HG03378 (cell line): ENCODE results near the gene IFNA14.
A peak's percentile ranks its signal among the peaks of the same experiment; 100 is the strongest.

Source experiments
- ATAC-seq: cut with Tn5 transposase; IDR thresholded peaks from one replicate; pipeline ENCODE4 v1.9.1; 2021; ENCODE audit warnings: mild to moderate bottlenecking, moderate library complexity; ENCODE audit not compliant: unreplicated experiment

The IFNA14 gene

DNA sequence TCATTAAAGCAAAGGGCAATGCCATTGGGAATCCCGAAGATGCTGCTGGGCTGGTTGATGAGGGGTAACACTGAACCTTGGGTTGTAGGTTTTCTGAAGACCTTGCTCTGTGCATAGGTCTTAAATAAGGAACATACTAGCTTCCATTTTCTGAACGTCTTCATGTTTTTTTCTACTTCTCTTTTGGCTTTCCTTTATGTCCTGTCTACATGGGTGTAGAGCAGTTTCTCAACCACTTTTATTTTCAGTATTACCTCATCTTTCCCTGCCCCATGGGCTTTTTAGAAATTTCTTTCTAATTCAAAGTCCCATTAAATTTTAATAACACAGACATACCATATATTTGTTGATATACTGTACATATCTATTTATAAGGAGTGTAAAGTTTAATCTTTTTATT, at the start of gene IFNA14:
TSS of gene IFNA14 (minus strand) at position 95 of the 400 bp plus-strand sequence. CDS start at position 25, 70 bp downstream.
- no peak for ATAC-seq

DNA sequence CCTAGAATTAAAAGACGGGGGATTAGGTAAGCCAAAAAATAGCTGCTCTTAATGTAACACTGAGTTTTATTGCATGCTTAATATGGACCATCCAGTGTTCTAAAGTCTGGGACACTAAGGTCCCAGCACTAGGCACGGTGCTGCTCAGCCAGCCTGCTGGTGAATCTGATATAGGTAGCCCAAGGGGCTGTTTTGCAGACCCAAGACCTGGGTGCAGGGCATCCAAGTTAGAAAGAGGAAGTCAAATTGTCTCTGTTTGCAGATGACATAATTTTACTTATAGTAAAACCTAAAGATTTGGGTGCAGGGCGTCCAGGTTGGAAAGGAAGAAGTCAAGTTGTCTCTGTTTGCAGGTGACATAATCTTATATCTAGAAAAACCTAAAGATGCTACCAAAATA, 47.5 kb upstream of the IFNA14 start:
- no peak for ATAC-seq

DNA sequence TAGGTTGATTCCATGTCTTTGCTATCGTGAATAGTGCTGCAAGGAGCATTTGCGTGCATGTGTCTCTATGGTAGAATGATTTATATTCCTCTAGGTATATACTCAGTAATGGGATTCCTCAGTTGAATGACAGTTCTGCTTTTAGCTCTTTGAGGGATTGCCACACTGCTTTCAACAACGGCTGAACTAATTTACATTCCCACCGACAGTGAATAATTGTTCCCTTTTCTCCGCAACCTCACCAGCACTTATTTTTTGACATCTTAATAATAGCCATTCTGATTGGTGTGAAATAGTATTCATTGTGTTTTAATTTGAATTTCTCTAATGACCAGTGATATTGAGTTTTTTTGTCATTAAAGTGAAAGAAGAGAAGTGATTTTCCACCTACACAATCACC, 46.9 kb upstream of the IFNA14 start:
- no peak for ATAC-seq

DNA sequence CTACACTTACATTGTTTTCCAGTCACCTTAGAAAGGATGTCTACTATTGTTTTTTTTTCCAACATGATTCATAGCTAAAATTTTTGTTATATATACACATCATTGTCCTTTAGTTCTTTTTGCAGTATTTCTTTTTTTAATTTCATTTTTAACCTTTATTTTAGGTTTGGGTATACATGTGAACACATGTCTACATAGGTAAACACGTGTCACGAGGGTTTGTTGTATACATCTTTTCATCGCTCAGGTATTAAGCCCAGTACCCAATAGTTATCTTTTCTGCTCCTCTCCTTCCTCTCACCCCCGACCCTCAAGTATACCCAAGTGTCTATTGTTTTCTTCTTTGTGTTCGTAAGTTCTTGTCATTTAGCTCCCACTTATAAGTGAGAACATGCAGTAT, 46.3 kb upstream of the IFNA14 start:
- ATAC-seq, result no peak

DNA sequence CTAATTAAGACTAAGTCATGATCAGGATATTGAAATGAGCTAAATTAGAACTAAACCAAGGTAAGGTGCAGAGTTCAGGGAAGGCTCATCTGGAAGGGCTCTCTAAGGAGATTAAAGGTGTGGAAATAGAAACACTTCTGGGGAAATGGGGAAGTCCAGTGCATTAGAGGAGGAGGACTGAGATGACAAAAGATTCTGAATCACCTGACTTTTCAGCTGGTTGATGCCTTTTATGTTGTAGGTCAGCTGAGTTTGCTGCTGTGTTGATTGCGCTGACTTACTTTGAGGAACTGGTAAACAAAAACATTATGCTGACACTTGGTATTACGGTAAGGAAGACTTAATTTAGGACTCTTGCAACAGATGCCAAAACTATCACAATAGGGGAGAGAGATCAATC, 41.5 kb upstream of the IFNA14 start:
- ATAC-seq, result no peak

DNA sequence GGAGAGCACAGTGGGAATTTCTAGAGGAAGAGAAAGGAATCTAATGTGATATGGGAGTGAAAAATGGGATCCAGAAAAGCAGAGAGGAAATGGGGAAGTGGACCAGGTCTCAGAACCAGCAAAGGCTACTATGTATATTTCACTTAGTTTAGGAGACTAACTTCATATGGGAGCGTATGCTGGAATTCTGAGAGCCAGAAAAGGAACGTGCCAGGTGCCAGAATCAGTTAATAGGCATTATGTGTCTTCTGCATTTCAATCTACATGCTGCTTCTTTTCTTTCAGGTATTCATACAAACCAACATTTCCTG, 28.5 kb upstream of the IFNA14 start:
- no peak for ATAC-seq

DNA sequence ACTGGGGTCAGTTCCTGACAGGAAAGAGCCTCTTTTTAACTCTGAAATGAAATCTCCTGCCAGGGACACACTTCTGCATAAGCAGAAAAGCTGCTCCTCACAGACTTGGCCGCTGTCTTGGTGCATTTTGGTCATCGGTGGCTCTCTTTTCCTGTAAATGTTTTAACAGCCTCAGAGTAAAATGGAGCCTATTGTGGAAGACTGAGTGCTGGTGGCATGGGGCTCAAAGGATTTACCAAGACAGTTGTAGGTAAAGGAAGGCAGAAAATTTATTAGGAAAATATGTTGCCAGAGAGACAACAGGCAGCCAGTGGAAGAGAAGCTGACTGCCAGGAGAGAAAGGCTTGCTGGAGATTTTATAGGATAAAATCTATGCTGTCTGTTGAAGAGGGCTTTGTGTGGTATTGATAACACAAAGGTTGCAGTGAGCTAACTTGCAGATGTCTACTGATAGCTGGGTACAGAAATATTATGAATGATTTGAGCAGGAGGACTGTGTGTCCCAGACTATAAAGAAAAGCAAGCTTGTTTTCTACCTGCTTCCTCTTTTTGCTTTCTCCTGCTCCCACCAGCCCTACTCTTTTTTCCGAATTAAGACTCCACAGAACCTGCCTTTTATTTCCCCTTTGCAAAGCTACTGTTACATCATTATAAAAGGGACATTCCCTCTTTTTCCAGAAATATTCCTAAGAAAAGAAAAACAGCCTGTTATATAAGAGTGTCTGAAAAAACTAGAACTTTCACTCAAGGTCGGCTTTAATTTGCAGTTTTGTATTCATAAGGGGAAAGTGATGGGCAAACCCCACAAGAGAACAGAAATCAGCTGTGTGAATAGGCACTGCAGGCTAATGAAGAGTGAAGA, 27.9 kb upstream of the IFNA14 start:
- ATAC-seq, result peak; percentile 48

DNA sequence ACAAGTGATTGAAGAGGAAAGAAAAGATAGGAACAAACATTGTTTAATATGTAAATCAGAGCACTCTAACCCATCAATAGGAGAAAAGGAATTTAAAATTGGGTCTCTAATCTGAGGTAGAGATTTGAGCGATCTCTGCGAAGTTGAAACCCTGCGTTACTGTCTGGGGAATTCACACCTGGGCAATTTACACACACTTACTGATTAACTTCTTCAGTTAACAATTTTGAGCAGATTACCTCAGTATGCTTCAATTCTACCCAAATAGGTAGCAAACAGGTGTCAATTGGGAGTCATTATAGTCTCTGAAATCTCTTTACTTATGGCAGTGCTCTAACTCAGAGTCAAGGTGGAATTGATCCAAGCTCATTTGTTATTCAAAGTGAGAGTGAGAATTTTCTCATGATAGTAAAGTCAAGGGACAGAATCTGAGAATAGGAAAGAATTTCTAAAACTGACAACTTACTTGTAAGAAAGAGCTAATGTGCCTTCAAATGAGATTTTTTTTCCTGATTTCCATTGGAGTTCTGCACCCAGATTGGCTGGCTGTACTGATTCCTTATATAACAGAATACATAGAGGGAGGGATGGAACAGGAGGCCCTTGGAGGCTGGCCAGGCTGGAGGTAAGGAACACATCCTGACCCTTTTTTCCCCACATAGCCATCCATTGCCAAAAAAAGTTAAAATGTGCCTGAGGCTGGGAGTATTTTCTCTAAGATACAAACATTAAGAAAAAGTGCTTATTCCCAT, 27.1 kb upstream of the IFNA14 start:
- ATAC-seq, result no peak

DNA sequence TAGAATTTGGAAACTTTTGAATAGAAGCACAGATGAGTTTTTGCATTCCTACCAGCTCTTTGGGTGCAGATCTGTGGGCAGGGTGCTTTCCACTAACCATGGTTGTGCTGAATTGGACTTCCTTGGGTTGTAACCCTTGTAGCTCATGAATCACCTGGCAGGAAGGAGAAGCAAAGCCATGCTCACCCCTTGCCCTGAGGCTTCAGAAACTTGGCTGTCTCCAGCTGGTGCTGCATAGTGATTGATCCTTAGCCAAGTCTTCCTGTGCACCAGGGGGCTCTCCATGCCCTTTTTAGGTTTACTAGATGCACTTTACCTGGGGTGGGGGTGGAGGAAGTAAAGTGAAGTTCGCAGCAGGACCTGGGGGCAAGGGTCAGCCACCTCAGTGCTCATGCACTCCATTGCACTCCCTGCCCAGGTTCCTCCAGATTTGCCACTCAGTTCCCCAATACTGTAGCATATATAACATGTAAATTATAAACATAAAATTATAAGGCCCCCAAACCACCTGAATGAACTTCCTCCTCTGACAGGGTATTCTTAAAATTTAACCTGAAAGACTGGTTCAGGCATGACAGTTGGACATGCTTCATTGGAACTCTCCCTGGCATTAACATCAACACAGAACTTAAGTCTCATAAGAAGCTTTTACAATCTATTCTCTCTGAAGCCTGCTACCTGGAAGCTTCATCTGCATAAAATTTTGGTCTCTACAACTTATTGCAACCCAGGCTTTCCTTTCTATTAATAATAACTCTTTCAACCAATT, 25.8 kb upstream of the IFNA14 start:
- no peak for ATAC-seq

DNA sequence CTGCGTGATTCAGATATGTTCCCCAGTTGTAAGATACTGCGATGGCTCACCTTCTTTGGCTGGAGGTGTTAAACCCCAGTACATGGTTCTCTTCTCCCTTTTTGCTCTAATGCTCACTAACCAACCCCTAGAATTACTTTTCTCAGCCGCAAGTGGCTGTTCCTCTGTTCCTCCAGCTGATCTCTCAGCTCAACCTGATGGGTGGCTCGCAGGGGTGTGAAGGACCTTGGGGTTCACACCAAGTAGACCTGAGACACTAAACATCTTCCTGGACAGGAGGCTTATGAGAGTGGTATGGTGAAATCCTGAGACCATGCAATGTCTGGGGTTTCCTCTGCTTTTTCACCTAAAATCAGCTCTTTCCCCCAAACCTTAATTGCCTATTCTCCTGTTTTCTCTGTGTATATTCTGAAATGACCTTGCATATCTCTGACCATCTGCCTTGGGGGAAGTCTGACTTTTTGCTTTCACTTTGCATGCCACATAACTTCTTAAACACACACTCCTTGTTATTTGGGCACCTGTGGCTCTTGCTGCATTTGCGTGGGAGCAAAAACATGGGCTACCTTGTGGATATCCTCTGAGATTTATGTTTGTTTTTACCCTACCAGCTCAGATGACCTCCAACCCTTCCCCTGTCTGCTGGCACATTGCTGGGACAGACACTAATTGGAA, 15.9 kb upstream of the IFNA14 start:
- ATAC-seq, result no peak

DNA sequence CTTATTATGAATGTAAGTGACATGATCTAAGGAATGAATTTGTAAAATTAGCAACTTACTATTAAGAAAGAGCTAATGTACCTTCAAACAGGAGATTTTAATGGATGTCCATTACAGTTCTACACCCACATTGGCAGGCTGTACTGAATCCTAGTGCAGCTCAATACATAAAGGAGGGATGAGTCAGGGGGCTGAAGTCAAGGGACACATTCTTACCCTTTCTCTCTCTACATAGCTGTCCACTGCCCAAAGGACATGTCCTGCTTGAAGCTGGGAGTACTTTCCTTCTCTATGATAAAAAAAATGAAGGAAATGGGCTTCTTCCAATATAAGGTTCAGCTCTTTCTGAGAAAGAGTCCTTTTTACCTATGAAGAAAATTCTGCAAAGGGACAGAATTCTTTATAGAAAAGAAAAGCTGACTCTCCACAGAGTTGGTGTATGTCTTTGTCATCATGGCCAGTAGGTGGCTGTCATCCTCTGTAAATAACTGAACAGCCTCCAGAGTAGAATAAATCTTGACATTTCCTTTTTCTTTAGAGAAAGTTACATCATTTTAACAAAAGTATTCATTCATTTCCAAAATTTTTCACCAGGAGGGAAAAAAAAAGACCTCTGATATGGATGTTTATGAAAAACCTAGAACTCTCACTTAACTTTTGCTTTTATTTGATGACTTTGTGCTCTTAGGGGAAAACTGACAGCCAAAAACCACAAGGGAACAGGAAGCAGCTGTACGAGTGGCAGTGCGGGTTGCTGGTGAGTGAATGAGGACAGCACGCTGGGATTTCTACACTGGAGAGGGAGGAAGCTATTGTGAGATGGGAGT, 13.1 kb upstream of the IFNA14 start:
- ATAC-seq, result peak; percentile 71

DNA sequence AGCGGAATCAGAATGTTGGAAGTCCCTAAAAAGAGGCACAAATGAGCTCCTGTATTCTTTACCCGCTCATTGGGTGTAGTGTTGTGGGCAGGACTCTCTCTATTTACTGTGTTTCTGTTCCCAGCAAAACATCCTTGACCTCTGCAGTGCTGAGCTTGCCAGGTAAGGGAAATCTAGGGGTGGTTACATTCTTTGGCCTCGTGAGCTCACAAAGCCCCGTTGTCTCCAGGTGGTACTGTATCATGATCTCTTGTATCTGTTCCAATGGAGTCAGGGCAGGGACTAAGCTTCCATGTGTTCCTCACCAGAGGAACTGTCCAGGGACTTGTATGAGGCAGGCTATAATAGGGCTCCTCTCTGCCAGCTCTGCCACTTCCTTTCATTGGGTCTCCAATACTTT, 11.8 kb upstream of the IFNA14 start:
- ATAC-seq, result no peak

DNA sequence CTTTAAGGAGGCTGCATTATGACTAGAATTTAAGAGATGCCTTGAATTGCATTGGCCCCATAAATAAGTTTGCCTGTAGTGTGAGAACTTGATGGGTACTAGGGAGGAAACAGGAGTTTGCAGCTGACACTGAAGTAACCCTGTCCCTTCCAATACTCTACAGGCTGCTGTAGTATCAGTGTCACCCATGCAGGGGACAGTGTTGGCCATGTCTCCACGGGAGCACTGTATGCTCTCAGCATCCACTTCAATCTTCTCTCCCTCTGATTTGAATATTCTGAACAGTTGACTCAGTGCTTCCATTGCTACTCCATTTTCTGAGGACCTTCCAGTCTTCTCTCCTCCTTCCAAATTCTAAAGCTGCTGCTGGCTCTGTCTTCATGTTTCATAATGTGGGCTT, 11.4 kb upstream of the IFNA14 start:
- no peak for ATAC-seq

DNA sequence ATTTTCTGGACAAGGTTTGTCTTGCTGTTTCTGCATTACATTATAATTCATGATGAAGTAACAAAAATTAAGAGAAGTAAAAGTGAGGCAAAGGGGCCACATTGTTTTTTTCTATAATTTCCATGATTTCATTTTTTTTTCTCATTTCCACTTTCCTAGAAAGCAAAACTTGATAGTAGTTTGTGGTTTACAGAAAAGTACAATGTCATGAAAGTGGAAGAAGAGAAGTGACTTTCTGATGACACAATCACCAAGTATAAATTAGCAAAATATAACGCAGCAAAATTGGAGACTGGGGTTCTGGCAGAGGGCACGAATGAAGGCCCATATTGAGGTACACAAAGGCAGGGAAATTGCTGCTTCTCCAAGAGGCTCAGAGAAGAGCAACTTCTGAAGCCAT, 5.0 kb upstream of the IFNA14 start:
- ATAC-seq, result no peak

DNA sequence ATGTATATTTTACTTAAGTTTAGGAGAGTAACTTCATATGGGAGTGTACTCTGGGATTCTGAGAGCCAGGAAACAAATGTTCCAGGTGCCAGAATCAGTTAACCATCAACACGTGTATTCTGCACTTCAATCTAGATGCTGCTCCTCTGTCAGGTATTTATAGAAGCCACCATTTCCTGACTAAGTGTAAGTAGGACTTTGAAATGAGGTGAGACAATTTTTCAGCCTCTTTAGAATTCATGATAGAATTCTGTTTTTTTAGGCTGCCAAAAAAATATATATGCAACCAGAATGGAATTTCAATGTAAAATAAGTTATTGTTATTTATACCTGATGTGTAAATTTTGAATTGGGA, 3.5 kb downstream of the IFNA14 start:
- peak; percentile 13 for ATAC-seq

DNA sequence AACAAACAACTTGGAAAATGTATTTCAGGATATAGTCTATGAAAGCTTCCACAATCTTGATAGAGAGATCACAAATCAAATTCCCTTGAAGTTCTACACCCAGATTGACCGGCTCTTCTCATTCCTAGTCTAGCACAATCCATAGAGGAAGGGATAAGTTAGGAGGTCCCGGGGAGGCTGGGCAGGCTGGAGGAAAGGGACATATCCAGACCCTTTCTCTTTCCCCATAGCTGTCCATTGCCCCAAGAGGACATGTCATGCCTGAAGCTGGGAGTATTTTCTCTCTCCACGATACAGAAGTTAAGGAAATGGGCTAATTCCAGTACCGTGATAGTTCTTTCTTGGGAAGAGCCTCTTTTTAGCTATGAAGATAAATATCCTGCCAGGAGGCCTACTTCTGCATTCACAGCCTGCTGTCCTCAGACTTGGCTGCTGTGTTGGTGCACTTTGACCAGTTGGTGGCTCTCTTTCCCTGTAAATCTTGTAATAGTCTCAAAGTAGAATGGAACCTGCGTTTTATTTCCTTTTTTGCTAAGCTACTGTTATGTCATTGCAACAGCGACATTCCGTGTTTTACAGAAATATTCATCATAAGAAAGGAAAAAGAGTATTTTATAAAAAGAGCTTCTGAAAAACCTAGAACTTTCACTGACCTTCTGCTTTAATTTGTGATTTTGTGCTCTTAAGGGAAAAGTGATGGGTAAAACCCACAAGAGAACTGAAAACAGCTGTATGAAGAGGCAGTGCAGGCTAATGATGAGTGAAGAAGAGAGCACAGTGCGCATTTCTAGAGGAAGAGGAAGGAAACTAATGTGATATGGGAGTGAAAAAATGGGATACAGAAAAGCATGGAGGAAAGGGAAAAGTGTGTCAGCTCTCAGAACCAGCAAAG, 4.1 kb downstream of the IFNA14 start:
- peak; percentile 84 for ATAC-seq

DNA sequence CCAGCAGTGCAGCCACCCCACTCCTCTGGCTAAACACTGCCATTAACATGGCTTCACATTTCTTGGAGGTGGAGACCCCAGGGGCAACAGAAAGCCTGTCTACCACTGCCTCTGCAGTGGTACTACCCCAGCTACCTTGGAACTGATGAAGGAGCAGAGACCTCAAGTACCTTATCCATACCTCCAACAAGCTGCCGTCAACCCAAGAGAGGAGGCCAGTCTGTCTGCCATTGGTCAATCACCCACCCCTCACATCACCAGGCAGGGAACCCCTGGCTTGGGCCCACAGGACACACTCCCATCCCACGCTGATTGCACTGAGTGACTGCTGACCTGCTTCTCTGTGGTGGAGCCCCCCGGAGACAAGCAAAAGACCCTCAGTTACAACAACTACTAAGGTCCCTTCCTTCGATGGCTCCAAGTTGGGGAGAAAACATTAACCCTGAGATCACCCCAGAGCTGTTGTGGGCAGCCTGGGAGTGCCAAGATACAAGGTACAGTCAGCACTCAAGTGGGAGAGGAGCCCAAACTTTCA, 5.6 kb downstream of the IFNA14 start:
- ATAC-seq, result no peak

DNA sequence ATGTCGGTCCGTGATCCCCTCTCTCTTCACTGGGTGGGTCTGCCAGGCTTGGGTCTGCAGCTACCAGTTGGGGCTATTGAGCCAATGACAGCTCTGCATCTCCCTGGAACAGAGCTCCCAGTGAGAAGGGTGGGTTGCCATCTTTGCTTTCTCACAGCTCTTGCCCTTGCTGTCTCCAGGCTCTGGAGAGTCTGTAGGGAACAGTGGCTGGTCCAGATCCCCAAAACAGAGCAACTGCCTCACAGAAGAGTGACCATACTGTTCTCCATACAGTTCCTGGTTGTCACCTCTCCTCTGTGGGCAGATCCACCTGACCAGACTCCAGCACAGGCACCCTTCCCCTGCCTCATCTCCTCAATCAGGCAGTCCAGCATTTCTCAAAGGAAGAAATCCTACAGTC, 6.5 kb downstream of the IFNA14 start:
- no peak for ATAC-seq

DNA sequence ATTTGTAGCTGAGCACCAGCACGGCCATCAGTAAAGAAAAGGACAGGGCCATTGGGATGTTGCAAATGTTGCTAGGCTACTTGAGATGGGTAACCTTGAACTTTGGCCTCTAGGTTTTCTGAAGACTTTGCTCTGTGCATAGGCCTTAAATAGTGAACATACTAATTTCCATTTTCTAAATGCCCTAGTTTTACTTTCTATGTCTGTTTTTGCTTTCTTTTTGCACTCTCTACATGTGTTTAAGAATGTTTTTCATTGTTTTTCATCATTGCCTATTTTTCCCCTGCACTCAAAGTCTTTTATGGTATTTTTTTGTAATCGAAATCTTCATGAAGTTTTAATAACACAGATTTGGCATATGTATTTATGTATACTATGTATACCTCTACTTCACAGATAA, 11.7 kb downstream of the IFNA14 start, which contains the start of gene IFNA17:
TSS of gene IFNA17 (minus strand) at position 101 of the 400 bp plus-strand sequence. CDS start at position 52, 49 bp downstream.
- ATAC-seq, result no peak
